Upper lobe of left lung (tissue), 4 donors: ENCODE data around the gene SETD2.

Experiments
- EP300 ChIP-seq, 4 donors: sonication (generic); formaldehyde crosslinking; IDR thresholded peaks; one replicate each; pipeline ENCODE4 v1.5.1; 2017; ENCODE audit warnings: antibody characterized with exemption in 4 of 4, control low read depth in 2 of 4
- POLR2A ChIP-seq, 4 donors: fragments of 450-650 bp; IDR thresholded peaks; one replicate each; pipeline ENCODE4 v1.5.1; 2016 to 2017; ENCODE audit warnings: antibody characterized with exemption in 4 of 4, mild to moderate bottlenecking in 2 of 4
- TF ChIP-seq, protein P1 (sequence below), 6 experiments: fragments of 450-650 bp in 4 of 6; fragments of 200-600 bp in 2 of 6; sonication (generic) in 2 of 6; IDR thresholded peaks; one replicate each; pipeline ENCODE4 v1.5.1; 2016 to 2019; ENCODE audit warnings: antibody characterized with exemption in 6 of 6

- TF ChIP-seq POLR2A (IDR thresholded peaks at IDR 0.05) (no peak), EP300 (IDR thresholded peaks at IDR 0.05) (no peak)
- TF ChIP-seq, protein P1, sequence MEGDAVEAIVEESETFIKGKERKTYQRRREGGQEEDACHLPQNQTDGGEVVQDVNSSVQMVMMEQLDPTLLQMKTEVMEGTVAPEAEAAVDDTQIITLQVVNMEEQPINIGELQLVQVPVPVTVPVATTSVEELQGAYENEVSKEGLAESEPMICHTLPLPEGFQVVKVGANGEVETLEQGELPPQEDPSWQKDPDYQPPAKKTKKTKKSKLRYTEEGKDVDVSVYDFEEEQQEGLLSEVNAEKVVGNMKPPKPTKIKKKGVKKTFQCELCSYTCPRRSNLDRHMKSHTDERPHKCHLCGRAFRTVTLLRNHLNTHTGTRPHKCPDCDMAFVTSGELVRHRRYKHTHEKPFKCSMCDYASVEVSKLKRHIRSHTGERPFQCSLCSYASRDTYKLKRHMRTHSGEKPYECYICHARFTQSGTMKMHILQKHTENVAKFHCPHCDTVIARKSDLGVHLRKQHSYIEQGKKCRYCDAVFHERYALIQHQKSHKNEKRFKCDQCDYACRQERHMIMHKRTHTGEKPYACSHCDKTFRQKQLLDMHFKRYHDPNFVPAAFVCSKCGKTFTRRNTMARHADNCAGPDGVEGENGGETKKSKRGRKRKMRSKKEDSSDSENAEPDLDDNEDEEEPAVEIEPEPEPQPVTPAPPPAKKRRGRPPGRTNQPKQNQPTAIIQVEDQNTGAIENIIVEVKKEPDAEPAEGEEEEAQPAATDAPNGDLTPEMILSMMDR (IDR thresholded peaks at IDR 0.05), result no peak
Measured at GRCh38 chr3:47120138-47120537, 43.8 kb downstream of the SETD2 start.
